GM18867 (cell line): ENCODE data around the gene ARL6IP5.

ENCODE experiments used
- ATAC-seq: cut with Tn5 transposase; IDR thresholded peaks from one replicate; pipeline ENCODE4 v1.9.1; 2021; ENCODE audit warnings: mild to moderate bottlenecking, moderate library complexity; ENCODE audit not compliant: unreplicated experiment

The ARL6IP5 gene

GRCh38 chr3:69149586-69149985 lies 64.8 kb downstream of the ARL6IP5 start:
- no peak for ATAC-seq
